HL-60 (cell line): ENCODE results near the gene SLC25A44.

ENCODE experiments used
- DNase-seq, 2 experiments: peaks; one replicate each; pipeline ENCODE4 v3.0.0-alpha.2; 2010 to 2020; ENCODE audit warnings: low read depth in 1 of 2, low spot score in 1 of 2
- H3K27ac ChIP-seq: fragments of 250-450 bp; sonication (Bioruptor Pico); replicated peaks from 2 replicates; pipeline ENCODE4 v1.5.1; 2020; ENCODE audit warnings: mild to moderate bottlenecking, moderate library complexity
- H3K27me3 ChIP-seq: fragments of 250-450 bp; sonication (Bioruptor Pico); 2 replicates; pipeline ENCODE4 v1.5.1; 2021; ENCODE audit warnings: mild to moderate bottlenecking, moderate library complexity; ENCODE audit not compliant: insufficient read depth, poor library complexity, severe bottlenecking
- H3K4me3 ChIP-seq: replicated peaks from 2 replicates; pipeline ENCODE4 v1.5.1; 2011; ENCODE audit warnings: mild to moderate bottlenecking, control low read depth, low read length; ENCODE audit not compliant: insufficient read depth
- CTCF ChIP-seq: IDR thresholded peaks from one replicate; pipeline ENCODE4 v1.5.1; 2011; ENCODE audit warnings: low read length, control low read depth, inconsistent platforms; ENCODE audit not compliant: insufficient read depth
- GABPA ChIP-seq: IDR thresholded peaks from 2 replicates; pipeline ENCODE4 v1.6.1; 2012; ENCODE audit warnings: low read depth
- POLR2AphosphoS5 ChIP-seq: IDR thresholded peaks from 2 replicates; pipeline ENCODE4 v1.6.1; 2012; ENCODE audit warnings: low read depth
- REST ChIP-seq: IDR thresholded peaks from 2 replicates; pipeline ENCODE4 v1.6.1; 2012; ENCODE audit warnings: low read depth; ENCODE audit not compliant: insufficient replicate concordance
- SPI1 ChIP-seq: IDR thresholded peaks from 2 replicates; pipeline ENCODE4 v1.6.1; 2012; ENCODE audit warnings: low read depth, mild to moderate bottlenecking, borderline replicate concordance

Gene SLC25A44

GRCh38 chr1:156164125-156164831, 29.6 kb upstream of the SLC25A44 start:
- Histone ChIP-seq H3K27me3 (no peaks in the 10 kb centered on the region), H3K27ac (no peak overlapping the region), H3K4me3 (no peak overlapping the region)
- TF ChIP-seq CTCF (no peak), POLR2AphosphoS5 (no peak), SPI1 (no peak), REST (no peak), GABPA (no peak)
- no peak for DNase-seq

GRCh38 chr1:156165083-156165482, 28.8 kb upstream of the SLC25A44 start:
- H3K27ac ChIP-seq, result no peak overlapping the region
- H3K4me3 ChIP-seq, result no peak overlapping the region
- TF ChIP-seq POLR2AphosphoS5, result no peak
- 0 out of 2 replicates have a peak, but pooled peaks have one; percentile 17 for TF ChIP-seq SPI1
- no peak for DNase-seq
- no peaks in the 10 kb centered on the region for H3K27me3 ChIP-seq

GRCh38 chr1:156167536-156167935, 26.4 kb upstream of the SLC25A44 start:
- Histone ChIP-seq H3K4me3 (no peak overlapping the region), H3K27ac (no peak overlapping the region), H3K27me3 (no peaks in the 10 kb centered on the region)
- TF ChIP-seq SPI1 (no peak), CTCF (no peak), REST (no peak), POLR2AphosphoS5 (no peak), GABPA (no peak)
- no peak for DNase-seq

- no peak for DNase-seq
- no peaks in the 10 kb centered on the region for H3K27me3 ChIP-seq
- no peak overlapping the region for H3K27ac ChIP-seq
- TF ChIP-seq SPI1 (no peak), REST (no peak), CTCF (no peak)
- no peak overlapping the region for H3K4me3 ChIP-seq
Measured at GRCh38 chr1:156172696-156173470, 21.0 kb upstream of the SLC25A44 start.
